Measurements from ENCODE around the gene DTX3L. TPM values are rescaled to one million over a fixed set of nuclear protein-coding genes. Genes with fewer than 3 reads are reported as not detected.

DTX3L gene
- total and polyA plus RNA-seq, 2 of the 13 experiments (the other 11 are each of a cell fraction or from before 2014, with no cell fraction given), result 2.5 to 10.9 TPM

GRCh38 chr3:122533931-122534334 lies 30.2 kb upstream of the DTX3L start:
- H2AFZ ChIP-seq (ENCODE audit: low read length), result no peak overlapping the region
- intact Hi-C loops (cut with micrococcal nuclease; ENCODE audit: unreplicated experiment), result no loop called here

More at GRCh38 chr3:122533931-122534334, 30.2 kb upstream of the DTX3L start:
- ChIA-PET POLR2A (no interaction called here), CTCF (ENCODE audit: low intra/inter-chr PET ratio, low total read pairs) (no interaction called here)
- H4K20me1 ChIP-seq (ENCODE audit: insufficient read depth, low read length), result no peaks in the 10 kb centered on the region
- no peak overlapping the region for H3K4me3 ChIP-seq (replicated peaks in 1 of 3; ENCODE audit: insufficient read depth in 1 of 3, low read depth in 2 of 3, low read length in 3 of 3)
- no peak for DNase-seq (ENCODE audit: low spot score)
- no peaks in the 10 kb centered on the region for H3K4me1 ChIP-seq (ENCODE audit: insufficient read depth, low read length)
- no TSS peak for BruUV-seq (replicated peaks)
- 83% methylated on average over 1 of the region's 1 CpG for WGBS (ENCODE audit: low lambda C conversion rate)
- H3K27me3 ChIP-seq (ENCODE audit: control insufficient read depth in 1 of 2, insufficient read depth in 2 of 2, low read length in 2 of 2), result no peaks in the 10 kb centered on the region
- 0 out of 5 replicates have a peak, but pooled peaks cover 0 to 3% of the 10 kb centered on the region in 2 experiments for H3K36me3 ChIP-seq (replicated peaks in 1 of 2; ENCODE audit: control insufficient read depth in 1 of 2, insufficient read depth in 2 of 2, low read length in 2 of 2)
- no peaks in the 10 kb centered on the region for H3K79me2 ChIP-seq (ENCODE audit: insufficient read depth, low read length)
- H3K27ac ChIP-seq (ENCODE audit: extremely low read length, insufficient read depth, low read length), result no peak overlapping the region
- FAIRE-seq, result no peak
- no peaks in the 10 kb centered on the region for H3K9me3 ChIP-seq (ENCODE audit: low read length)
- TF ChIP-seq ZNF644 (CRISPR knock-in tag; IDR thresholded peaks at IDR 0.05; ENCODE audit: low read depth), result no peak
- no peak for TF ChIP-seq MTF1 (CRISPR knock-in tag; IDR thresholded peaks at IDR 0.05)
- TF ChIP-seq ZNF639 (CRISPR knock-in tag; conservative IDR thresholded peaks at IDR 0.05), result no peak
- no peak for TF ChIP-seq ZGPAT (CRISPR knock-in tag; IDR thresholded peaks at IDR 0.05)
- TF ChIP-seq KIAA2018 (CRISPR knock-in tag; IDR thresholded peaks at IDR 0.05; ENCODE audit: borderline replicate concordance), result no peak
- ATAC-seq, result no peak
- H3K4me2 ChIP-seq (ENCODE audit: low read depth, low read length), result no peak overlapping the region
- H3K9ac ChIP-seq (ENCODE audit: insufficient read depth, low read depth, low read length), result no peak overlapping the region
- in situ Hi-C loops (cut with HindIII; ENCODE audit: extremely low pct_ligation_motif_present, low pct_unique_long_range_greater_than_20kb), result no loop called here

Measured in HepG2 (cell line).